RKO (cell line): ENCODE measurements around the gene MLC1.

ENCODE experiments used
- DNase-seq: peaks from one replicate; pipeline ENCODE4 v3.0.0-alpha.2; 2016; ENCODE audit warnings: low spot score

Gene MLC1

DNA sequence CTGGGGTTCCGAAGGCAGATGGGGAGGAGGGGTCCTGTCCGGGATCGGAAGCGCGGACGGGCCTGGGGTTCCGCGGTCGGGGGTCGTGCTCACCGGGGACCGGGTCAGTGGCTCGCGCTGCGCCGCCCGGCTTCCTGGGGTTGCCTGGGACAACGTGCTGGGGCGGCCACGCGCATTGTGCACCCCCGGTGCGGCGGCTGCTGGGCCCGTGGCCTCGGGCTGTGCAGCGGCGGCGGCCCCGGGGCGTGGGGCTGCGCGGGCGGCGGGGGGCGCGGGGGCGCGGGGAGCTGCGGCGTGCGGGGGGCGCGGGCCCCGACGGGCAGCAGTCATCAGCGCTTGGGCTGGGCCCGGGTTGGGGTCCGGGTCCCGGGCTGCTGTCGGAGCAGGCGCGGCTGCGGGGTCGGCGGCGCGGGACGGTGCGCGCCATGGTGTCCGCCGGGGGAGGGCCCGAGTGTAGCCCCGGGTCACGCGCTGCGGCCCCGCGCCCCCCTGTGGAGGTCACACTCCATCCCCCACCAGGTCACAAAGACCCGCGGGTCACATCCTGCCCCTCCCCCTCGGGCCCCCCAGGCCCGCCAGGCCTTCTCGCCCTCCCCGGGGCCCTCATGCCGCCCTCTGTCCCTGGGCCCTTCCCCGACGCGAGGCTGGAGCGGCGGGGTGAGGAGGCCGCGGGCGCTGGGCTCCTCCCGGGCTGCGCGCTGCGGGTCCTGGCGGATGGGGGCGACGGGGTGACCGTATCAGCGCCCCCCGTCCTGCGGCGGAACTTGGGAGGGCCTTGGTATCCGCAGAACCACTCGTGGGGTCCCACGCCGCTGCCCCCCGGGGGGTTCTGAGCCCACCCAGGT, 26.9 kb downstream of the MLC1 start, which contains the start of gene TTLL8:
Gene TTLL8, minus strand, starts transcription at position 238 of the 845 bp plus-strand sequence.
- DNase-seq: no peak

DNA sequence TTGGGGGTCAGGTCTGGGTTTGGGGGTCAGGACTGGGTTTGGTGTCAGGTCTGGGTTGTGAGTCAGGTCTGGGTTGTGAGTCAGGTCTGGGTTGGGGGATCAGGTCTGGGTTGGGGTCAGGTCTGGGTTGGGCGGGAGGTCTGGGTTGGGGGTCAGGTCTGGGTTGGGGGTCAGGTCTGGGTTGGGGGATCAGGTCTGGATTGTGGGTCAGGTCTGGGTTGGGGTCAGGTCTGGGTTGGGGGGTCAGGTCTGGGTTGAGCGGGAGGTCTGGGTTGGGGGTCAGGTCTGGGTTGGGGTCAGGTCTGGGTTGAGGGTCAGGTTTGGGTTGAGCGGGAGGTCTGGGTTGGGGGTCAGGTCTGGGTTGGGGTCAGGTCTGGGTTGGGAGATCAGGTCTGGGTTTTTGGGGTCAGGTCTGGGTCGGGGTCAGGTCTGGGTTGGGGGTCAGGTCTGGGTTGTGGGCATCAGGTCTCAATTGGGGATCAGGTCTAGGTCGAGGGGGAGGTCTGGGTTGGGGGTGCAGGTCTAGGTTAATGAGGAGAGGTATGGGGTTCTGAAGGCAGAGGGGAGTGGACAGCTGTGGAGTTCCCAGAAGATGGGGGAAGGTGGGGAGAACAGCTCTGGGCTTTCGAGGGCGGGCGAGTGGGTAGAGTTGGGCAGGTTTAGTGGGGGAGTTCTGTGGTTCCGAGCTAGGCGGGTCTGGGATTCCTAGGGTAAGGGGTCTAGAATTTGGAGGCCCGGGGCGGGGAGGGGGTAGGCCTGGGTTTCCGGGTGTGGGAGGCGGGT, 27.8 kb downstream of the MLC1 start:
- DNase-seq: no peak

DNA sequence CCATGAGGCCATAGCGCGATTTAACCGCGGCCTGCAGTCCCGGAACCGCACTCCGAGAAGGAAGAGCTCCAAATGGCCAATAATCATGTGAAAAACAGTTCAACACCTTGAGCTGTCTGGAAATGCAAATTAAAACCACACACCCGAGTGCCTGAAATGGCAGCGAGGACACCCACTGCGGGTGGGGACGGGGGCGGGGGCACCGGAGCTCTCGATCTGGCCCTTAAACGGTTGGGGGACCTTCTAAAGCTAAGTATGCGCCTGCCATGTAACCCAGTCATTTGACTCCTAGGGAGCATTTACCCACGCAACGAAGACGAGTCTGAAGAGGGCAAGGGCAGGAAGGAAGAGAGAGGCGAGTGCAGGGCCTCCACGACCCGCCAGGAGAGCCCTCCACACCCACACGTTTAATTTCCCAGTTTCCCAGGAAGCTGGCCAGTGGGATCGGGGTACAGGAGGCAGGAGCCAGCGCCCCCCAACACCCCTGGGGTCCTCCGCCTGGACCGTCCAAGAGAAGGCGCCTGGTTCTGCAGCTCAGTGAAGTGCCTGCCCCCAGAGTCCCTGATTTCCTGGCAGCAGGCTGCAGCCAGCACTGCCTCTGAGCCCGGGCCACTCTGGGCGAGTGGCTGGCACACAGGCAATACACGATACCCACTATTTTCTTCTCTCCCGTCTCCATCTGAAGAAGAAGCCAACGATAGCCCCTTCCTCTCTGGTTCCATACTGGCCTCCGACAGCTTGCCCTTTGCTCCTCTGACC, 28.8 kb downstream of the MLC1 start:
- DNase-seq: no peak

DNA sequence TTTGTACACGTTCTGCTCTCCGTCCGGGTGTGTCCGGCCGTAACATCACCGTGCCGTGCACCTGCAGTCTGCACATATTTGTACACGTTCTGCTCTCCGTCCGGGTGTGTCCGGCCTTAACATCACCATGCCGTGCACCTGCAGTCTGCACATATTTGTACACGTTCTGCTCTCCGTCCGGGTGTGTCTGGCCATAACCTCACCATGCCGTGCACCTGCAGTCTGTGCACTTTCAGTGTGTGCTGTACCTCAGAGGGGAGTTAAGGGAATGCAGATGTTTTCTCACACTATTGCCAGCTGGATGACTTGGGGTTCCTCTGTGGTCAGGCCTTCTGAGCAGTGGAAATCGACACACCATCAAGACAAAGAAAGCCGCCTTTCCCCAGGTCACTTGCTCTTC, 31.4 kb downstream of the MLC1 start:
- DNase-seq: no peak

DNA sequence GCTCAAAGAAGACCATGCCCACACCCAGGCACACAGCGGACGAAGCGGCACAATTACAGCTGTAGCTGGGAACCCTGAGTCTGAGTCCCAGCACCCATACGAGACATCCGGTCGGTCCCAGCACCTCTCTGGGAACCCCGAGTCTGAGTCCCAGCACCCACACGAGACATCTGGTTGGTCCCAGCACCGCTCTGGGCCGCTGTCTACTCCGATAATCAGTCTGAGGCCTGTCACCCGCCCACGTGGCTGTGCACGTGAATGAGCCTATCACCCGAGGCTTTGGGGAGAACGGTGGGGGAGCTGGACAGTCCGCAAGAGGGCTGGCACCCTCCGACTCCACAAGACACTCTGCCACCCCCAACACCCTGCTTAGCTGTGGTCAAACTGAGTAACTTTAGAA, 33.3 kb downstream of the MLC1 start:
- DNase-seq: no peak

DNA sequence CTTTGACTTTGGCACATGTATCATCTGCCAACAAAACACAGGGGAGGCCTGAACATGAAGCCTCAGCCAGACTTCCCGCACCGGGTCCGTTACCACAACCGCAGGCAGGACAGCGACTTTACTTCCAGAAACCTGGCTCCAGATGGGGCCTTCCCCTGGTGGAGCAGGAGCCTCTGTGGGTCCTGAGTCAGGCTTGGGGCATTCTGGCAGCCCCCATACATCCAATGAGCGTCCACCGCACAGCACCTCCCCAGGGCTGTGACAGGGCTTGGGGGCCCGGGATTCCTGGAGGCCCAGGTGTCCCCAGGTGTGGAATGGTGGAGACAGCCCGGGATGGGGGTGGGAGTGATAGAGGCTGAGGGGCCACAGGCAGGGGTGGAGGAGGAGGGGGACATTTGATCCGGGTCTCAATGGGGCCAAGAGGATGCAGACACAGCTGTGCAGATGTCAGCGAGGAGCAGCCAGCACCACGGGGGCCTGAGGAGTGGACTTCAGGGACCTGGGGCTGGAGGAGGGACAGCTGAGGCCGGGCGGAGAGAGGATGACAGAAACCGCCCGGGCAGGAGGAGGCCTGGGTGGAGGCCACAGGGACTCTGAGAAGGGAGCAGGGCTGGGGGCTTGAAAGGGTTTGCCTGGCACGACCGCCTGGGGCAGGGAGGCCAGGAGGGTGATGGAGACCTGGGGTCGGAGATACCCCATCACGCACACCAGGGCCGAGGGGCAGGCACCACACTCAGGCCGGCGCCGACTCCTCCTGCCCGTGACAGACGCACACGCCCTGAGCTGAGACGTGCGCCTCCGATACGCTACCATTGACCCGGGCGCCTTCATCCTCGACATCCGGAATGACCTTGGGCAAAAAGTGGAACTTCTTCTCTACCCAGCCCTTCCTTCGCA, 35.7 kb downstream of the MLC1 start:
- no peak for DNase-seq

DNA sequence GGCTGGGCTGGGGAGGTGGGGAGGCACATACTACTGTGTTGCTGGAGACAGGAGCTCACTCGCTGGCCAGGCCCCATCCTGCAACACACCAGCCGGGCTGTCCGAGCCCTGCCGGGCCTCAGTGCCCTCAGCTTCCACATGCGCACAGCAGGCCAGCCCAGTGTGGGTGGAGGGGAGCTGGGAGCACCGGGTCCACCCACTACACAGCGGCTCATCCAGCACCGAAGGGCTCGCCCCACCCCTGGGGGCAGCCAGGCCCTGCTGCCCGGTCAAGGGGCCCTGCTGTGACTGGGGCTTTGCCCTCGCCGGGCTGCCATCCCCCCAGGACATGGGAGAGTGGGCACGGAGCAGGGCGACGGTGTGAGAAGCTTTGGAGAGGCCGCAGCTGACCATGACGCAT, 36.4 kb downstream of the MLC1 start:
- no peak for DNase-seq

DNA sequence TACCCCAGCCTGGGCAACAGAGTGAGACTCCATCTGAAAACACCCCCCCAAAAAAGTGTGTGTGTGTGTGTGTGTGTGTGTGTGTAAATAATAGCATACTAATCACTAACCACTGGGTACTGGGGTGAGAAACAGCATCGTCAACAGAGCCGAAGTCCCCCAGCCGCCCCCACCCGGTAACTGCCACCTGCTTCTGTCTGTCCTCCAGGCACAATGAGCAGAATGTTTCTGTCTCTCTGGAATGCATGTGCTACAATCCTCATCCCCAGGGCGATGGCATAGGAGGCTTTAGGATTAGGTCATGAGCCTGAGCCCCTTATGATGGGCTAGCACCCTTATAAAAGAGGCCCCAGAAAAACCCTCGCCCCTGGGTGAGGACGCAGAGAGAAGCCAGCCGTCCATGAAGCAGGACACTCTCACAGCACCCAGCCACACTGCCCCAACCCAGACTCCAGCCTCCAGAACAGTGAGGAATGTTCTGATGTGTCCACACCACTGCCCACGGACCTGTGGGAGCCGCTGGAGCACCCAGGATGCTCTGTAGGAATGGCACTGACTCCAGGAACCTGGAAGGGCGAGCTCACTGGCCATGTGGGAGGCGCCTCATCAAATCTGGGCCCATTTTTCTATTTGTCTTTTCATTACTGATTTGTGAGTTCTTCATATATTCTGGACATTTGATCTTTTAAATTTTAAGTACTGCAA, 37.0 kb downstream of the MLC1 start:
- no peak for DNase-seq

DNA sequence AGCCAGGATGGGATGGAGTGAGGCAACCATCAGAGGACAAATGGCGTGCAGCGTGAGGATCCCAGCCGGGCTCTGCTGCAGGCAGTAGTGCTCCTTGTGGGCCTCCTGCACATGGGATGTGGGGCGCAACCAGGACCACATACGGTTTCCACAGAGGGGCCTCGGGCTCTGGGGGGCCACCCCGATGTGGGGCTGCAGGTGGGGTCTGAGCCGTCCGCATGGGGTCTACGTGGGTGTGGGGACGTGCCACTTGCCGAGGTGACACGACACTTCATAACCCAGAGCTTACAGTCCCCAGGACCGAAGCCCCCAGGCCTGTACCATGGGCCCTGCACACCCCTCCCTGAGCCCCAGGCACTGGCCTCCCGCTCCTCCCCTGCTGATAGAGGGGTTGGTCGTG, 37.9 kb downstream of the MLC1 start:
- DNase-seq: no peak

DNA sequence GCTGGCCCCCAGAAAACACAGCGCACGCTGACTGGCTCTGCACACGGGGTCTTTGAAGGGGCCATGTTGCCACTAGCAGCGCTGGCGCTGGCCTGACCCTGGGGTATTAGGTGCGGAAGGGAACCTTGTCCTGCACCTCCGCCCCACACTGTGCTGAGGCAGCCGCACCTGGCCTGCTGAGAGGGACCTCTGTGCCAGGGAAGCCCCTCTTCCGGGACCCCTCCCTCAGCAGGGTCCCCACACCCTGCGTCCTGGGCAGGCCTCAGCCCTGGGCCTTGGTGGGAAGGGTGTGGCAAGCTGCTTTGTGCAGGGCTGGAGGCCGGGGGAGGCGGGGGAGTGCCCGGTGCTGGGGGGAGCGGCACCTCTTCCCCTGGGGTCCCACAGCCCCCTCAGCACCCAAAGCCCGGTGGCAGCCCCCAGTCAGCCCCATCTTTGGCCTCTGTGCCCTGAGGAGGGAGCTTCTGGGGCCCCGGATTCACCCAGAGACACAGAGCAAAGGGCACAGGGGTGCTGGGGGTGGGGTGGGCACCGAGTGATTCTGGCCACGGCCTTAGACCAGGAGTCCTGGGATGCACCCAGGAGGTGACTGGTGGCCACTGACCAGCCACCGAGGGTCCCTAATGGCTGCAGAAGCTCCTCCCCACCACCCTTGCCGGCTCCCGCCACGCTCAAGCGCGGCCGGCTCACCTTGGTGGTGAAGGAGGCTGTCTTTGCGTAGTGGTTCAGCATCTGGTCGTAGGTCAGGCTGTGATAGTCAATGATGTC, 38.6 kb downstream of the MLC1 start:
- DNase-seq: no peak

DNA sequence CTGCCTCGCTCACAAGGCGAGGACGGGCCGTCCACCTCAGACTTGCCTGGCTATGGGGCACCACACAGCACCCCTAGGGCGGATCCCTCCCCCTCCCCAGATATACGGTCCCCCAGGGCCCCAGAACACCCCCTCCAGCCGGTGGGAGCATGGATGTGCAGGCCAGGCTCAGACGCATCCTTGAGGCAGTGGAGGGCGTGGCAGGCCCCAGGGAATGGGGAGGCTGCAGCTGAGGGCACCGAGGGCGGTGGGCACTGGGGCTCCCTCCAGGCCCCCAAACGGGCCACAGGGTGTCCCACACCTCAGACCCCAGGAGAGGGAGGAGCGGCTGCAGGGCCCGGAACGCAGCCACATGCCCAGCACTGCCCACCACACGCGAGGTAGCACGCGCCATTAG, 39.2 kb downstream of the MLC1 start:
- DNase-seq: no peak

DNA sequence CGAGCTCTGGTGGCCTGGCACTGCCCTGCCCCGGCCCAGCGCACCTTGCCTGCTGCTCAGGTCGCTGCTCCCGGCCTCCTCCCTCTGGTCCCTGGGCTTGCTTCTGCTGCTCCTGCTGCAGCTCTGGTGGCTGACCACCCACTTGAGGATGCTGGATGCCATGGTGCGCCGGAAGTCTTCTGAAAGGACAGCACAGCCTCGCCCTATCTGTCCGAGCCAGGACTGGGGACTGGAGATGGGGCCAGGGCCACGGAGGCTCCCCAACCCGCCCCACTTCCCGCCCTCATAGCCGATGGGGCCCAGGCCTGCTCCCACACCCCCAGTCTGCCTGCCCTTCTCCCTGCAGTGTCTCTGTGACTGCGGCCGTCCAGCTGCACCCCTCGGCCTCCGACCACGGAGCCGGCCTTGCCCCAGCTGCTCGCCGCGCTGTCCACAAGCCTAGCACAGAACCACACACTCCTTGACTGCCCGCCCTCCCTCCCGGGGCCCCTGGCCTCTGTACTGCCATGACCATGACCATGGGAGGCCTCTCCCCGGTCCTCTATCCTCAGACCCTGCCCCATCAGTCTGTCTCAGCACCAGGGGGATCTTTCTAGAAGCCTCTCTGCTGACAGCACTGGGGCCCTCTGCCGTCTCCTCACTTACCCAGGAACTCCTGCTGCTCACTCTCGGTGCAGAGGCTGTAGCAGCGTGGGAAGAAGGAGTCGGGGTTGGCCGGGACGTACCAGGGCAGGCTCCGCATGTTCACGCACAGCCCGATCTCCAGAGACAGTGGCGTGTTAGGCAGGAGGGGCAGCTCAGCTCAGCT, 39.8 kb downstream of the MLC1 start:
- DNase-seq: no peak

DNA sequence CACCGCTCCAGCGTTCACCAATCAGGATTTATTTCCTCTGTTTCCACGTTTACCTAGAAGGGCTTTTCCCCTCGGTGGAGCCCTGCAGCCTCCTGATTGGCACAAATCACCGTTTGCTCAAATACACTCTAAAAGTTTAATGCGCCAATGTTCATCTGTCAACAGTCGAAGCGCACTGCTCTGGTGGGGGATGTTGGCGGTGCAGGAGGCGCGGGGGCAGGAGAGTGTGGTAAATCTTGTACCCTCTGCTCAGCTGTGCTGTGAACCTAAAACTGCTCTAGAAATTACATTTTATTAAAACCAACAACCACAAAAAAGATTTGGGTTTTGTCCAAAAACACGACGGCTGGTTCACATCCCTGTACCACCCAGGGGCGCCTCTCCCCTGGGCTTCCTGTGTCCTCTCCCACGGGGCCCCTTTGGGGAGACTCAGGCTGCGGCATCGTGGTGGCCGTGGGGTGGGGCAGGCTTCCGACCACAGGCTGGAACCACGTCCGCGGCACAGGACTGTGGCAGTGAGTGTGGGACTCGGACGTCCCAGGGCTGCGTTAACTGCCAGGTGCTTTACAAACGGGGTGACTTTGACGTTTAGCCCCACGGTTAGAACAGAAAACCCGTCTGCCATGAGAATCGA, 40.6 kb downstream of the MLC1 start:
- DNase-seq: no peak

DNA sequence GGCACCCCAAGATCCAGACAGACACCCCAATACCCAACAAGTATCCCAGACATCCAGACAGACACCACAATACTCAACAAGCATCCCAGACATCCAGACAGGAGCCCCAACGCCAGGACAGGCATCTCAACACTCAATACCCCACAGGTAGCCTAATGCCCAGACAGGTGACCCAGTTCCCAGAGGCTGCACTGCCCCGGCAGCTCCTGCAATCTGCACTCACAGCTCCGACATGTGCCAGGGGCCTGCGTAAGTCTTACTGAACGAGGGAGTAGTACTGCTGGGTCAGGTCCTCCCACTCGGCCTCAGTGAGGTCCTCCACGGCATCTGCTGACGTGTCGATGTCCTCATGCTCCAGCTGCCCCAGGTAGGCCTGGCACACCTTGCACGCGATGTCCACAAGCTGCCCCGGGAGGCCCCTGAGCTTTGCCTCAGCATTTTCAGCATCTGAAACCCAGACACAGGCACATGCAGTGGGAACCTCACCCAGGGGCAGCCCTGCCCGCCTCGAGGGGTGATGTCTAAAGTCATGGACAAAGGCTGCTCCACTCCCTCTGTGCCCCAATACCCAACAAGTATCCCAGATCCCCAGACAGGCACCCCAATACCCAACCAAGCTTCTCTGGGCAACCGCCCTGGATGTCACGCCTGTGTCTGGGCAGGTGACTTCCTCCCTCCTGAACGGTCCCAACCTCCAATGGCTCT, 43.7 kb downstream of the MLC1 start:
- DNase-seq: no peak

DNA sequence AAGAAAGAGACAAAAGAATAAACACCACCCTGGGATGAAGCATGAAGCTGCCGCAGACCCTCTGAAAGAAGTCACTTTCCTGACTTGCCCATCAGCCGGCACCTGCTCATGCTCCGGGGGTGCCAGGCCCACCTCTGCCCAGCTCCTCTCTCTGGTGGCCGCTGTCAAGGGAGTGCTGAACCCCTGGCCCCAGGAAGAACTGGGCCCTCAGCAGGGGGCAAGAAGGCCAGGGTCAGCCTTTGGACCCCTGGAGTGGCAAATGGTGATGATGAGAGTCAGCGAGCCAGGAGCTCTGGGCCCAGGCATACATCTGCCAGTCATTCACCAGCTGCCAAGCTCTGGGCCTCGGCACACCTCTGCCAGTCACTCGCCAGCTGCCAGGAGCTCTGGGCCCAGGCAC, 44.5 kb downstream of the MLC1 start:
- no peak for DNase-seq

DNA sequence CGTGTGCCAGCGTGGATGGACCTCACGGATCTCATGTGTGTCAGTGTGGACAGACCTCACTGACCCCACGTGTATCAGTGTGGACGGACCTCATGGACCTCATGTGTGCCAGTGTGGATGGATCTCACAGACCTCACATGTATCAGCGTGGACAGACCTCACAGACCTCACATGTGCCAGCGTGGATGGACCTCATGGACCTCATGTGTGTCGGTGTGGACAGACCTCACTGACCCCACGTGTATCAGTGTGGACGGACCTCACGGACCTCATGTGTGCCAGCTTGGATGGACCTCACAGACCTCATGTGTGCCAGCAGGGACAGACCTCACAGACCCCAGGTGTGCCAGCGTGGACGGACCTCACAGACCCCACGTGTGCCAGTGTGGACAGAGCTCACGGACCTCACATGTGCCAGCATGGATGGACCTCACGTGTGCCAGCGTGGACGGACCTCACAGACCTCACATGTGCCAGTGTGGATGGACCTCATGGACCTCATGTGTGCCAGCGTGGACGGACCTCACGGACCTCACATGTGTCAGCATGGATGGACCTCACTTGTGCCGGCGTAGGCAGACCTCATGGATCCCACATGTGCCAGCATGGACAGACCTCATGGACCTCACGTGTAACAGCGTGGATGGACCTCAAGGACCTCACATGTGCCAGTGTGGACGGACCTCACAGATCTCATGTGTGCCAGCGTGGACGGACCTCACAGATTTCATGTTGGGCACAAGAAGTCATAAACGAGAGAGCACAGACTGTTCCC, 45.4 kb downstream of the MLC1 start:
- no peak for DNase-seq

DNA sequence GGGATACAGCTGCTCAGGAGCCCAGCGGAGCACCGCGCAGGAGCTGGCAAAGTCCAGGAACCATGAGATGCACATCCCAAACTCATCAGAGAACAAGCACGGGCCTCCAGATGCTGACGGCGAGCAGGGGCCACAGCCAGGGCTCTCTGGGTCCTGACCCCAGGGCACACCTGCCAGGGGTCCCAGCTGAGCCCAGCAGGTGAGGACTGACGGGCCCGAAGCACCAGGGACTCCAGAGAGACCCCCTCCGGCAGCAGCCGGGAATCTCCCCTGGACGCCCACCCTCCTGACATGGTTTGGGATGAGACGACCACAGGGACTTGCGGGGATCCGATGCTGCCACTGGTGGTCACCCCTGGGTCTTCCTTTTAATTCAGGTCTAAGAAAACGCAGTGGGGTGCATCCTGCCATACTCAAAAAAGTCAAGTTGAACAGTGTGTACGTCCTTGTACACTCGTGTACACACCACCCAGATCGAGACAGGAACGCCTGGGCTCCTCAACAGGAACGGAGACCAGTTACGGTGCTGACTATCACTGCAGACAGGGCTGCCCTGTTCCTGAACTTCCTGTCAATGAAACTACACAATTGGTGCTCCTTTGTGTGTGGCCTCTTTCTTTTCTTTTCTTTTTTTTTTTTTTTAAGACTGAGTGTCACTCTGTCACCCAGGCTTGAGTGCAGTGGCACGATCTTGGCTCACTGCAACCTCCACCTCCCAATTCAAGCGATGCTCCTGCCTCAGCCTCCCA, 49.1 kb downstream of the MLC1 start:
- DNase-seq: no peak
